Esophagus squamous epithelium (tissue), 5 donors: ENCODE measurements around the gene CEP20. TPM values are rescaled to one million over a fixed set of nuclear protein-coding genes. Genes with fewer than 3 reads are reported as not detected.

Source experiments
- DNase-seq: peaks from one replicate; lab custom pipeline; 2025; lab: John Stamatoyannopoulos, UW
- H3K27ac ChIP-seq, 4 donors: fragments of 200-600 bp; sonication (generic); one replicate each; pipeline ENCODE4 v1.5.1; 2016 to 2019; ENCODE audit warnings: mild to moderate bottlenecking in 1 of 4
- H3K27me3 ChIP-seq, 4 donors: fragments of 200-600 bp; sonication (generic); 1 replicate in 3 of 4; 2 replicates in 1 of 4; pipeline versions ENCODE4 v1.5.1 to v1.6.0; 2017 to 2021; ENCODE audit warnings: antibody characterized with exemption in 1 of 4
- H3K36me3 ChIP-seq, 3 donors: fragments of 200-600 bp; sonication (generic); one replicate each; pipeline ENCODE4 v1.5.1; 2016 to 2019
- H3K4me1 ChIP-seq, 3 donors: fragments of 200-600 bp; sonication (generic); one replicate each; pipeline ENCODE4 v1.5.1; 2017 to 2019
- H3K4me3 ChIP-seq, 4 donors: fragments of 200-600 bp; sonication (generic); 1 replicate in 3 of 4; 2 replicates in 1 of 4; pipeline ENCODE4 v1.5.1; 2016 to 2019; ENCODE audit warnings: mild to moderate bottlenecking in 2 of 4, moderate library complexity in 1 of 4
- H3K9me3 ChIP-seq, 3 donors: fragments of 200-600 bp; sonication (generic); one replicate each; pipeline ENCODE4 v1.5.1; 2016 to 2019
- CTCF ChIP-seq, 6 experiments: fragments of 450-650 bp in 4 of 6; fragments of 200-600 bp in 2 of 6; sonication (generic) in 2 of 6; IDR thresholded peaks; one replicate each; pipeline ENCODE4 v1.5.1; 2016 to 2019; ENCODE audit warnings: antibody characterized with exemption in 6 of 6, mild to moderate bottlenecking in 4 of 6, moderate library complexity in 4 of 6
- POLR2A ChIP-seq, 4 donors: fragments of 450-650 bp; IDR thresholded peaks; one replicate each; pipeline ENCODE4 v1.6.1; 2017; ENCODE audit warnings: antibody characterized with exemption in 4 of 4, mild to moderate bottlenecking in 4 of 4, moderate library complexity in 3 of 4
- WGBS, 2 donors: methylation state at CpG; one replicate each; pipeline ENCODE4 v1.1.5; 2018; 5-methylcytosine and 5-hydroxymethylcytosine counted together
- intact Hi-C: fragments of 100-400 bp; cut with DNase I; formaldehyde crosslinking; loops from one replicate; pipeline ENCODE4 v1.15.0; 2022
- total RNA-seq, 4 donors: library from RNA; depleted of rRNA; stranded (reverse); fragments of >200 nt; gene quantifications; one replicate each; pipeline ENCODE4 v1.1.0, GENCODE V29; 2016
- donor health status: DM: yes; HTN: yes; CAD: no.

The CEP20 gene
- total RNA-seq, 4 donors from 2014 or later: 36.1 to 74.3 (median 42.5) TPM

- intact Hi-C loops: no loop called here
- WGBS, 2 donors: 82 to 83% methylated on average over 8 of the region's 8 CpGs
- H3K4me1 ChIP-seq: peaks cover 0 to 7% (median 0%) of the 10 kb centered on the region in 3 donors
- no peak overlapping the region for H3K27ac ChIP-seq
- no peak for DNase-seq
- H3K36me3 ChIP-seq: no peaks in the 10 kb centered on the region
- no peak overlapping the region for H3K4me3 ChIP-seq
- no peaks in the 10 kb centered on the region for H3K27me3 ChIP-seq
- H3K9me3 ChIP-seq: no peaks in the 10 kb centered on the region
- TF ChIP-seq POLR2A (IDR thresholded peaks at IDR 0.05) (no peak), CTCF (IDR thresholded peaks at IDR 0.05) (no peak)
Observed at GRCh38 chr16:15916323-15916722, 27.9 kb upstream of the CEP20 start.

GRCh38 chr16:15915555-15916081, 27.2 kb upstream of the CEP20 start:
- TF ChIP-seq POLR2A (IDR thresholded peaks at IDR 0.05) (no peak), CTCF (IDR thresholded peaks at IDR 0.05) (no peak)
- WGBS, 2 donors: 54 to 78% methylated on average over 5 of the region's 5 CpGs
- Histone ChIP-seq H3K36me3 (no peaks in the 10 kb centered on the region), H3K9me3 (no peaks in the 10 kb centered on the region), H3K27ac (no peak overlapping the region), H3K4me1 (peaks cover 0 to 7% (median 0%) of the 10 kb centered on the region in 3 donors), H3K4me3 (no peak overlapping the region), H3K27me3 (no peaks in the 10 kb centered on the region)
- no peak for DNase-seq
- intact Hi-C loops: no loop called here

- 56 to 59% methylated on average over 7 of the region's 7 CpGs for WGBS, 2 donors
- no peak overlapping the region for H3K27ac ChIP-seq
- no peak for TF ChIP-seq CTCF (IDR thresholded peaks at IDR 0.05)
- no peak for TF ChIP-seq POLR2A (IDR thresholded peaks at IDR 0.05)
- no peak overlapping the region for H3K4me3 ChIP-seq
- H3K27me3 ChIP-seq: no peaks in the 10 kb centered on the region
- H3K4me1 ChIP-seq: no peaks in the 10 kb centered on the region
- no peaks in the 10 kb centered on the region for H3K9me3 ChIP-seq
- DNase-seq: no peak
- intact Hi-C loops: no loop called here
- H3K36me3 ChIP-seq: no peaks in the 10 kb centered on the region
Observed at GRCh38 chr16:15913046-15913698, 24.8 kb upstream of the CEP20 start.

GRCh38 chr16:15911198-15911597, 22.8 kb upstream of the CEP20 start:
- TF ChIP-seq POLR2A (IDR thresholded peaks at IDR 0.05): no peak
- TF ChIP-seq CTCF (IDR thresholded peaks at IDR 0.05): no peak
- 92 to 97% methylated on average over 3 of the region's 3 CpGs for WGBS, 2 donors
- Histone ChIP-seq H3K36me3 (no peaks in the 10 kb centered on the region), H3K9me3 (peaks cover 0 to 4% (median 0%) of the 10 kb centered on the region in 3 donors), H3K4me1 (no peaks in the 10 kb centered on the region), H3K27ac (no peak overlapping the region), H3K4me3 (no peak overlapping the region), H3K27me3 (no peaks in the 10 kb centered on the region)
- DNase-seq: no peak
- intact Hi-C loops: no loop called here

- Histone ChIP-seq H3K9me3 (peaks cover 0 to 4% (median 0%) of the 10 kb centered on the region in 3 donors), H3K4me1 (no peaks in the 10 kb centered on the region), H3K4me3 (no peak overlapping the region), H3K27ac (no peak overlapping the region), H3K27me3 (no peaks in the 10 kb centered on the region), H3K36me3 (no peaks in the 10 kb centered on the region)
- DNase-seq: no peak
- intact Hi-C loops: no loop called here
- WGBS, 2 donors: 64 to 81% methylated on average over 4 to 5 of the region's 7 CpGs
- TF ChIP-seq POLR2A (IDR thresholded peaks at IDR 0.05) (no peak), CTCF (IDR thresholded peaks at IDR 0.05) (no peak)
Observed at GRCh38 chr16:15907863-15908478, 19.6 kb upstream of the CEP20 start.
